GM23338 (cell line): ENCODE measurements around the gene PRPF19. TPM values are rescaled to one million over a fixed set of nuclear protein-coding genes. Genes with fewer than 3 reads are reported as not detected.

Experiments used
- ATAC-seq: fragments of 200-7000 bp; cut with Tn5 transposase; 3 replicates; pipeline ENCODE4 v1.9.1; 2020
- DNase-seq: peaks from one replicate; pipeline ENCODE4 v3.0.0-alpha.2; 2015; ENCODE audit warnings: low spot score
- H2AFZ ChIP-seq: fragments of 200-600 bp; sonication (generic); 2 replicates; pipeline ENCODE4 v1.8.0; 2016; ENCODE audit warnings: antibody characterized with exemption, mild to moderate bottlenecking, moderate library complexity
- H3F3A ChIP-seq: fragments of 200-600 bp; sonication (generic); replicated peaks from 2 replicates; pipeline ENCODE4 v1.8.0; 2017; ENCODE audit warnings: antibody characterized with exemption, mixed run types, low read depth
- H3K27ac ChIP-seq: fragments of 200-600 bp; sonication (generic); 2 replicates; pipeline ENCODE4 v1.6.1; 2016; ENCODE audit warnings: low read depth
- H3K27me3 ChIP-seq: fragments of 200-600 bp; sonication (generic); 2 replicates; pipeline ENCODE4 v1.8.0; 2016; ENCODE audit warnings: mild to moderate bottlenecking, mixed run types, moderate library complexity; ENCODE audit not compliant: insufficient read depth
- H3K36me3 ChIP-seq: fragments of 200-600 bp; sonication (generic); 2 replicates; pipeline ENCODE4 v1.8.0; 2016; ENCODE audit warnings: mild to moderate bottlenecking; ENCODE audit not compliant: insufficient read depth
- H3K4me1 ChIP-seq: fragments of 200-600 bp; sonication (generic); 2 replicates; pipeline ENCODE4 v1.8.0; 2016; ENCODE audit warnings: mild to moderate bottlenecking, moderate library complexity; ENCODE audit not compliant: insufficient read depth
- H3K4me2 ChIP-seq: fragments of 200-600 bp; sonication (generic); 2 replicates; pipeline ENCODE4 v1.7.1; 2017; ENCODE audit warnings: mixed run types
- H3K4me3 ChIP-seq: fragments of 200-600 bp; sonication (generic); 2 replicates; pipeline ENCODE4 v1.6.1; 2016; ENCODE audit warnings: mixed run types
- H3K79me2 ChIP-seq: fragments of 200-600 bp; sonication (generic); replicated peaks from 2 replicates; pipeline ENCODE4 v1.8.0; 2017; ENCODE audit warnings: mild to moderate bottlenecking; ENCODE audit not compliant: insufficient read depth
- H3K9me2 ChIP-seq: fragments of 200-600 bp; sonication (generic); 2 replicates; pipeline ENCODE4 v1.8.0; 2017; ENCODE audit not compliant: insufficient read depth
- H4K20me1 ChIP-seq: fragments of 200-600 bp; sonication (generic); replicated peaks from 2 replicates; pipeline ENCODE4 v1.8.0; 2017; ENCODE audit warnings: mild to moderate bottlenecking; ENCODE audit not compliant: insufficient read depth
- H3K27ac Mint-ChIP-seq: 2 replicates; pipeline ENCODE4 v1.8.0; 2020; ENCODE audit warnings: inconsistent platforms, mild to moderate bottlenecking, moderate library complexity, mixed read lengths
- H3K27me3 Mint-ChIP-seq: 3 replicates; pipeline ENCODE4 v1.8.0; 2022; ENCODE audit warnings: low read depth, mild to moderate bottlenecking, moderate library complexity, mixed read lengths, inconsistent platforms; ENCODE audit not compliant: insufficient read depth, poor library complexity
- H3K36me3 Mint-ChIP-seq: 3 replicates; pipeline ENCODE4 v1.8.0; 2021; ENCODE audit warnings: low read depth, mild to moderate bottlenecking, inconsistent platforms, moderate library complexity, mixed read lengths
- H3K4me1 Mint-ChIP-seq: 3 replicates; pipeline ENCODE4 v1.8.0; 2020; ENCODE audit warnings: mild to moderate bottlenecking, inconsistent platforms, mixed read lengths
- H3K4me3 Mint-ChIP-seq: 3 replicates; pipeline ENCODE4 v1.8.0; 2021; ENCODE audit warnings: moderate library complexity, mild to moderate bottlenecking, inconsistent platforms, mixed read lengths
- H3K9me3 Mint-ChIP-seq: 3 replicates; pipeline ENCODE4 v1.8.0; 2020; ENCODE audit warnings: moderate library complexity, mild to moderate bottlenecking, inconsistent platforms, mixed read lengths
- CTCF ChIP-seq, 2 experiments: fragments of 200-600 bp in 1 of 2; sonication (generic) in 1 of 2; conservative IDR thresholded peaks; 2 replicates each; pipeline versions ENCODE4 v1.5.1 to v1.6.1; 2016 to 2017; ENCODE audit warnings: antibody characterized with exemption in 2 of 2, low read depth in 2 of 2, mild to moderate bottlenecking in 2 of 2, moderate library complexity in 1 of 2
- ETS1 ChIP-seq: IDR thresholded peaks from 2 replicates; pipeline ENCODE4 v1.6.1; 2016; ENCODE audit warnings: antibody characterized with exemption
- EZH2phosphoT487 ChIP-seq: fragments of 200-600 bp; sonication (generic); IDR thresholded peaks from one replicate; pipeline ENCODE4 v1.8.1; 2018; ENCODE audit warnings: antibody characterized with exemption; ENCODE audit not compliant: unreplicated experiment
- JUNB ChIP-seq: IDR thresholded peaks from one replicate; pipeline ENCODE4 v1.6.1; 2016; ENCODE audit warnings: antibody characterized with exemption; ENCODE audit not compliant: unreplicated experiment
- NANOG ChIP-seq: IDR thresholded peaks from 2 replicates; pipeline ENCODE4 v1.6.1; 2016; ENCODE audit warnings: antibody characterized with exemption, borderline replicate concordance
- STAT1 ChIP-seq: IDR thresholded peaks from one replicate; pipeline ENCODE4 v1.6.1; 2016; ENCODE audit warnings: antibody characterized with exemption; ENCODE audit not compliant: unreplicated experiment
- ZNF114 ChIP-seq: fragments of 250-450 bp; sonication (Bioruptor Pico); IDR thresholded peaks from 2 replicates; pipeline ENCODE4 v1.5.0; 2020; ENCODE audit warnings: mild to moderate bottlenecking, moderate library complexity
- ZNF331 ChIP-seq: fragments of 250-450 bp; sonication (Bioruptor Pico); IDR thresholded peaks from 2 replicates; pipeline ENCODE4 v1.5.0; 2020; ENCODE audit warnings: low read depth, mild to moderate bottlenecking, moderate library complexity
- ZNF462 ChIP-seq: fragments of 250-450 bp; sonication (Bioruptor Pico); IDR thresholded peaks from 2 replicates; pipeline ENCODE4 v1.5.0; 2020; ENCODE audit warnings: mild to moderate bottlenecking, moderate library complexity
- polyA plus RNA-seq: library from polyadenylated mRNA; unstranded; fragments of >200 nt; fragmentation: Nextera tagmentation; extraction: Ambion mirVana; gene quantifications from 2 replicates; pipeline ENCODE4 v1.2.1, GENCODE V29; 2016
- total RNA-seq: library from RNA; depleted of rRNA; stranded (reverse); fragments of >200 nt; shearing (Covaris generic); gene quantifications from 2 replicates; pipeline ENCODE4 v1.2.3, GENCODE V29; 2014

The PRPF19 gene
- total and polyA plus RNA-seq, 2 experiments from 2014 or later, result 153 to 161 TPM

- Mint-ChIP-seq H3K4me3 (no peak overlapping the region), H3K27ac (no peak overlapping the region), H3K36me3 (no peaks in the 10 kb centered on the region), H3K9me3 (no peaks in the 10 kb centered on the region; the same call in 2 of the 3 replicates), H3K27me3 (peaks cover 4% of the 10 kb centered on the region), H3K4me1 (peaks cover 2% of the 10 kb centered on the region; the same call in 2 of the 3 replicates)
- Histone ChIP-seq H3K4me3 (no peak overlapping the region), H3K27me3 (no peaks in the 10 kb centered on the region), H3F3A (no peaks in the 10 kb centered on the region), H3K36me3 (no peaks in the 10 kb centered on the region), H3K79me2 (no peaks in the 10 kb centered on the region), H2AFZ (no peak overlapping the region), H4K20me1 (no peaks in the 10 kb centered on the region), H3K4me2 (no peak overlapping the region), H3K4me1 (no peaks in the 10 kb centered on the region), H3K27ac (no peak overlapping the region), H3K9me2 (no peaks in the 10 kb centered on the region)
- TF ChIP-seq JUNB (no peak), ZNF331 (CRISPR knock-in tag) (no peak), CTCF (conservative IDR thresholded peaks at IDR 0.05; ENCODE audit: low read depth in 2 of 2) (no peak), NANOG (no peak), STAT1 (no peak)
- no peak for DNase-seq
- no peak for ATAC-seq
Measured at GRCh38 chr11:60867871-60868681, 38.3 kb downstream of the PRPF19 start.

GRCh38 chr11:60866911-60867870 is 39.2 kb downstream of the PRPF19 start, which contains the start of gene ZP1:
TSS of gene ZP1 (plus strand) at chr11:60867542. CDS start at chr11:60867562, 20 bp downstream.
- Histone ChIP-seq H3K4me3 (no peak within 1 kb of the TSS), H4K20me1 (no peaks in the 10 kb centered on the region), H3K9me2 (no peaks in the 10 kb centered on the region), H3K79me2 (no peaks in the 10 kb centered on the region), H3F3A (no peaks in the 10 kb centered on the region), H3K36me3 (no peaks in the 10 kb centered on the region), H3K4me1 (no peaks in the 10 kb centered on the region), H3K27me3 (no peaks in the 10 kb centered on the region), H3K27ac (no peak within 1 kb of the TSS), H3K4me2 (no peak within 1 kb of the TSS), H2AFZ (no peak within 1 kb of the TSS)
- Mint-ChIP-seq H3K36me3 (no peaks in the 10 kb centered on the region), H3K27me3 (peaks cover 4% of the 10 kb centered on the region), H3K27ac (no peak within 1 kb of the TSS), H3K4me1 (no peaks in the 10 kb centered on the region), H3K9me3 (no peaks in the 10 kb centered on the region; the same call in 2 of the 3 replicates), H3K4me3 (no peak within 1 kb of the TSS)
- no peak for DNase-seq
- ATAC-seq, result peak; percentile 40; the same call in 2 of the 3 replicates
- TF ChIP-seq NANOG (no peak), STAT1 (no peak), EZH2phosphoT487 (no peak), ZNF462 (CRISPR knock-in tag) (no peak), ZNF331 (CRISPR knock-in tag) (no peak), ETS1 (no peak), ZNF114 (CRISPR knock-in tag) (no peak)
